ENCODE results near the gene IL20RA.

DNA sequence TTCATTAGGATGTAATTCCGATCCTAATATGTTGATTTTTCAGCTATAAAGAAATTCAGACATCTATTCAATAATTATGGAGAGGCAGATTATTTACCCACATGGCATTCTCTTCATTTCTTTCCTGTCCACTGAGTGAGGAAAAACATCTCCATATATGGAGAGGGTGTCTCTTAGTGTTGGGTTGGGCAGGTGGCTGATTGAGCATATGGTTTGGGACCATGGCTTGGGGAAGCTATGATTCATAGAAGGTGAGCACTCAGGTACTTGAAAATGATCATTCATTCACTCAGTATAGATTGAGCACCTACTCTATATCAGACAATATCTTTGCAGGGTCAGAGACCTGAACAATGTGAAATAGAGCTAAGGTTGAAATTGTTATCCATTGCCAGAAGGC is 41.3 kb upstream of the IL20RA start:
- TF ChIP-seq, protein P1, sequence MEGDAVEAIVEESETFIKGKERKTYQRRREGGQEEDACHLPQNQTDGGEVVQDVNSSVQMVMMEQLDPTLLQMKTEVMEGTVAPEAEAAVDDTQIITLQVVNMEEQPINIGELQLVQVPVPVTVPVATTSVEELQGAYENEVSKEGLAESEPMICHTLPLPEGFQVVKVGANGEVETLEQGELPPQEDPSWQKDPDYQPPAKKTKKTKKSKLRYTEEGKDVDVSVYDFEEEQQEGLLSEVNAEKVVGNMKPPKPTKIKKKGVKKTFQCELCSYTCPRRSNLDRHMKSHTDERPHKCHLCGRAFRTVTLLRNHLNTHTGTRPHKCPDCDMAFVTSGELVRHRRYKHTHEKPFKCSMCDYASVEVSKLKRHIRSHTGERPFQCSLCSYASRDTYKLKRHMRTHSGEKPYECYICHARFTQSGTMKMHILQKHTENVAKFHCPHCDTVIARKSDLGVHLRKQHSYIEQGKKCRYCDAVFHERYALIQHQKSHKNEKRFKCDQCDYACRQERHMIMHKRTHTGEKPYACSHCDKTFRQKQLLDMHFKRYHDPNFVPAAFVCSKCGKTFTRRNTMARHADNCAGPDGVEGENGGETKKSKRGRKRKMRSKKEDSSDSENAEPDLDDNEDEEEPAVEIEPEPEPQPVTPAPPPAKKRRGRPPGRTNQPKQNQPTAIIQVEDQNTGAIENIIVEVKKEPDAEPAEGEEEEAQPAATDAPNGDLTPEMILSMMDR (IDR thresholded peaks at IDR 0.05; ENCODE audit: low read depth, low read length, missing input control), result no peak
- TF ChIP-seq RAD21 (IDR thresholded peaks at IDR 0.05) (no peak), JUND (IDR thresholded peaks at IDR 0.05) (no peak)
- TF ChIP-seq, protein P2, sequence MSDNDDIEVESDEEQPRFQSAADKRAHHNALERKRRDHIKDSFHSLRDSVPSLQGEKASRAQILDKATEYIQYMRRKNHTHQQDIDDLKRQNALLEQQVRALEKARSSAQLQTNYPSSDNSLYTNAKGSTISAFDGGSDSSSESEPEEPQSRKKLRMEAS (IDR thresholded peaks at IDR 0.05), result no peak
- TF ChIP-seq, protein P3, sequence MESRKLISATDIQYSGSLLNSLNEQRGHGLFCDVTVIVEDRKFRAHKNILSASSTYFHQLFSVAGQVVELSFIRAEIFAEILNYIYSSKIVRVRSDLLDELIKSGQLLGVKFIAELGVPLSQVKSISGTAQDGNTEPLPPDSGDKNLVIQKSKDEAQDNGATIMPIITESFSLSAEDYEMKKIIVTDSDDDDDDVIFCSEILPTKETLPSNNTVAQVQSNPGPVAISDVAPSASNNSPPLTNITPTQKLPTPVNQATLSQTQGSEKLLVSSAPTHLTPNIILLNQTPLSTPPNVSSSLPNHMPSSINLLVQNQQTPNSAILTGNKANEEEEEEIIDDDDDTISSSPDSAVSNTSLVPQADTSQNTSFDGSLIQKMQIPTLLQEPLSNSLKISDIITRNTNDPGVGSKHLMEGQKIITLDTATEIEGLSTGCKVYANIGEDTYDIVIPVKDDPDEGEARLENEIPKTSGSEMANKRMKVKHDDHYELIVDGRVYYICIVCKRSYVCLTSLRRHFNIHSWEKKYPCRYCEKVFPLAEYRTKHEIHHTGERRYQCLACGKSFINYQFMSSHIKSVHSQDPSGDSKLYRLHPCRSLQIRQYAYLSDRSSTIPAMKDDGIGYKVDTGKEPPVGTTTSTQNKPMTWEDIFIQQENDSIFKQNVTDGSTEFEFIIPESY (IDR thresholded peaks at IDR 0.05), result no peak

Measured in liver (tissue), 3 donors.